ENCODE results near the gene OR1J2. TPM values are rescaled to one million over a fixed set of nuclear protein-coding genes. Genes with fewer than 3 reads are reported as not detected.
"Not testable (repeated sequence)": the region's sequence is repeated elsewhere in the genome, so short reads cannot be mapped to it uniquely, and the experiment has no call there.

The OR1J2 gene
- polyA plus RNA-seq, 1 donor (not counting 4 experiments of a cell fraction or from before 2014, with no cell fraction given) = not detected

GRCh38 chr9:122527193-122527592, 16.6 kb downstream of the OR1J2 start, which contains the start of gene OR1N1:
Gene OR1N1 (minus strand): TSS chr9:122527293. CDS start chr9:122527293, 0 bp downstream.
- DNase-seq (ENCODE audit: low read depth, low spot score) (no peak), FAIRE-seq (no peak)
- Histone ChIP-seq H3K4me3 (ENCODE audit: control insufficient read depth in 2 of 3, extremely low read depth in 1 of 3, insufficient read depth in 2 of 3, low read depth in 1 of 3, low read length in 3 of 3) (no peak within 1 kb of the TSS), H4K20me1 (ENCODE audit: control insufficient read depth, extremely low read depth, insufficient read depth, low read length) (peaks cover 3% of the 10 kb centered on the region), H3K36me3 (ENCODE audit: control insufficient read depth in 2 of 2, extremely low read depth in 1 of 2, insufficient read depth in 2 of 2, low read length in 2 of 2) (no peaks in the 10 kb centered on the region), H2AFZ (ENCODE audit: control insufficient read depth, low read length) (no peak within 1 kb of the TSS), H3K4me1 (ENCODE audit: control insufficient read depth, extremely low read depth, insufficient read depth, low read length) (no peaks in the 10 kb centered on the region), H3K9me3 (ENCODE audit: control insufficient read depth, low read depth, low read length) (no peaks in the 10 kb centered on the region), H3K4me2 (ENCODE audit: control insufficient read depth, extremely low read depth, insufficient read depth, low read depth, low read length) (no peak within 1 kb of the TSS), H3K27ac (ENCODE audit: control insufficient read depth, insufficient read depth, low read length) (no peak within 1 kb of the TSS), H3K27me3 (ENCODE audit: control insufficient read depth, extremely low read depth, insufficient read depth, low read length) (no peaks in the 10 kb centered on the region), H3K79me2 (ENCODE audit: control insufficient read depth, insufficient read depth, low read length) (no peaks in the 10 kb centered on the region), H3K9ac (ENCODE audit: control insufficient read depth, extremely low read depth, insufficient read depth, low read length) (no peak within 1 kb of the TSS), H3K9me1 (ENCODE audit: control insufficient read depth, extremely low read depth, insufficient read depth, low read length) (no peaks in the 10 kb centered on the region)
- dilution Hi-C loops (cut with MboI; ENCODE audit: extremely low pct_ligation_motif_present, low sequenced_read_pairs) = no loop called here
- no peak for TF ChIP-seq EZH2 (IDR thresholded peaks at IDR 0.05; ENCODE audit: low read length)
- TF ChIP-seq CTCF (optimal IDR thresholded peaks at IDR 0.05 in 1 of 3, IDR thresholded peaks at IDR 0.05 in 1 of 3, conservative IDR thresholded peaks at IDR 0.05 in 1 of 3; ENCODE audit: extremely low read depth in 1 of 3, insufficient read depth in 2 of 3, low read length in 3 of 3) = no peak

- H3K79me2 ChIP-seq (ENCODE audit: control insufficient read depth, insufficient read depth, low read length); H3K4me3 ChIP-seq (ENCODE audit: control insufficient read depth in 2 of 3, extremely low read depth in 1 of 3, insufficient read depth in 2 of 3, low read depth in 1 of 3, low read length in 3 of 3); H3K27ac ChIP-seq (ENCODE audit: control insufficient read depth, insufficient read depth, low read length); H3K9me3 ChIP-seq (ENCODE audit: control insufficient read depth, low read depth, low read length); FAIRE-seq; DNase-seq (ENCODE audit: low read depth, low spot score); H3K36me3 ChIP-seq (ENCODE audit: control insufficient read depth in 2 of 2, extremely low read depth in 1 of 2, insufficient read depth in 2 of 2, low read length in 2 of 2); H4K20me1 ChIP-seq (ENCODE audit: control insufficient read depth, extremely low read depth, insufficient read depth, low read length); H3K9me1 ChIP-seq (ENCODE audit: control insufficient read depth, extremely low read depth, insufficient read depth, low read length); H3K4me1 ChIP-seq (ENCODE audit: control insufficient read depth, extremely low read depth, insufficient read depth, low read length); H3K4me2 ChIP-seq (ENCODE audit: control insufficient read depth, extremely low read depth, insufficient read depth, low read depth, low read length); H3K27me3 ChIP-seq (ENCODE audit: control insufficient read depth, extremely low read depth, insufficient read depth, low read length); dilution Hi-C loops (cut with MboI; ENCODE audit: extremely low pct_ligation_motif_present, low sequenced_read_pairs); H2AFZ ChIP-seq (ENCODE audit: control insufficient read depth, low read length); H3K9ac ChIP-seq (ENCODE audit: control insufficient read depth, extremely low read depth, insufficient read depth, low read length): not testable (repeated sequence)
These were observed 20.6 kb downstream of the OR1J2 start for GRCh38 chr9:122531157-122531556.

GRCh38 chr9:122536134-122536533, 25.5 kb downstream of the OR1J2 start:
- no peaks in the 10 kb centered on the region for H3K9me1 ChIP-seq (ENCODE audit: control insufficient read depth, extremely low read depth, insufficient read depth, low read length)
- no peaks in the 10 kb centered on the region for H3K9me3 ChIP-seq (ENCODE audit: control insufficient read depth, low read depth, low read length)
- no peak overlapping the region for H3K9ac ChIP-seq (ENCODE audit: control insufficient read depth, extremely low read depth, insufficient read depth, low read length)
- dilution Hi-C loops (cut with MboI; ENCODE audit: extremely low pct_ligation_motif_present, low sequenced_read_pairs) = no loop called here
- DNase-seq (ENCODE audit: low read depth, low spot score) = no peak
- no peak for TF ChIP-seq EZH2 (IDR thresholded peaks at IDR 0.05; ENCODE audit: low read length)
- H3K27me3 ChIP-seq (ENCODE audit: control insufficient read depth, extremely low read depth, insufficient read depth, low read length) = no peaks in the 10 kb centered on the region
- H3K79me2 ChIP-seq (ENCODE audit: control insufficient read depth, insufficient read depth, low read length) = no peaks in the 10 kb centered on the region
- H4K20me1 ChIP-seq (ENCODE audit: control insufficient read depth, extremely low read depth, insufficient read depth, low read length) = no peaks in the 10 kb centered on the region
- no peak overlapping the region for H3K4me2 ChIP-seq (ENCODE audit: control insufficient read depth, extremely low read depth, insufficient read depth, low read depth, low read length)
- H3K36me3 ChIP-seq (ENCODE audit: control insufficient read depth in 2 of 2, extremely low read depth in 1 of 2, insufficient read depth in 2 of 2, low read length in 2 of 2) = no peaks in the 10 kb centered on the region
- H3K27ac ChIP-seq (ENCODE audit: control insufficient read depth, insufficient read depth, low read length) = no peak overlapping the region
- H3K4me3 ChIP-seq (ENCODE audit: control insufficient read depth in 2 of 3, extremely low read depth in 1 of 3, insufficient read depth in 2 of 3, low read depth in 1 of 3, low read length in 3 of 3) = no peak overlapping the region
- no peak for FAIRE-seq
- no peaks in the 10 kb centered on the region for H3K4me1 ChIP-seq (ENCODE audit: control insufficient read depth, extremely low read depth, insufficient read depth, low read length)
- H2AFZ ChIP-seq (ENCODE audit: control insufficient read depth, low read length) = no peak overlapping the region

GRCh38 chr9:122537066-122537465, 26.5 kb downstream of the OR1J2 start:
- H3K9ac ChIP-seq (ENCODE audit: control insufficient read depth, extremely low read depth, insufficient read depth, low read length); H3K4me1 ChIP-seq (ENCODE audit: control insufficient read depth, extremely low read depth, insufficient read depth, low read length); H4K20me1 ChIP-seq (ENCODE audit: control insufficient read depth, extremely low read depth, insufficient read depth, low read length); H3K9me1 ChIP-seq (ENCODE audit: control insufficient read depth, extremely low read depth, insufficient read depth, low read length); dilution Hi-C loops (cut with MboI; ENCODE audit: extremely low pct_ligation_motif_present, low sequenced_read_pairs); H3K27ac ChIP-seq (ENCODE audit: control insufficient read depth, insufficient read depth, low read length); H3K27me3 ChIP-seq (ENCODE audit: control insufficient read depth, extremely low read depth, insufficient read depth, low read length); H2AFZ ChIP-seq (ENCODE audit: control insufficient read depth, low read length); H3K36me3 ChIP-seq (ENCODE audit: control insufficient read depth in 2 of 2, extremely low read depth in 1 of 2, insufficient read depth in 2 of 2, low read length in 2 of 2); H3K4me3 ChIP-seq (ENCODE audit: control insufficient read depth in 2 of 3, extremely low read depth in 1 of 3, insufficient read depth in 2 of 3, low read depth in 1 of 3, low read length in 3 of 3); FAIRE-seq; H3K79me2 ChIP-seq (ENCODE audit: control insufficient read depth, insufficient read depth, low read length); H3K9me3 ChIP-seq (ENCODE audit: control insufficient read depth, low read depth, low read length); DNase-seq (ENCODE audit: low read depth, low spot score); H3K4me2 ChIP-seq (ENCODE audit: control insufficient read depth, extremely low read depth, insufficient read depth, low read depth, low read length): not testable (repeated sequence)

All from keratinocyte (primary cell).